DMS53 (cell line): ENCODE results near the gene PHLDA2.
A peak's percentile ranks its signal among the peaks of the same experiment; 100 is the strongest.

ENCODE experiments used
- DNase-seq: peaks from one replicate; lab custom pipeline; 2025; lab: John Stamatoyannopoulos, UW

Gene PHLDA2

GRCh38 chr11:2928605-2929530, at the start of gene PHLDA2:
PHLDA2 (minus strand) TSS chr11:2929420; CDS start chr11:2929364, 56 bp downstream.
- DNase-seq = peak; percentile 90

GRCh38 chr11:2977113-2977512, 47.9 kb upstream of the PHLDA2 start:
- no peak for DNase-seq

GRCh38 chr11:2976294-2977063, 47.3 kb upstream of the PHLDA2 start:
- no peak for DNase-seq

- peak; percentile 64 for DNase-seq
Measured at GRCh38 chr11:2975594-2975993, 46.4 kb upstream of the PHLDA2 start.

- no peak for DNase-seq
Measured at GRCh38 chr11:2974272-2974671, 45.1 kb upstream of the PHLDA2 start.

GRCh38 chr11:2968341-2968900, 39.2 kb upstream of the PHLDA2 start:
- no peak for DNase-seq

- no peak for DNase-seq
Measured at GRCh38 chr11:2964782-2965181, 35.6 kb upstream of the PHLDA2 start.

GRCh38 chr11:2963761-2964160, 34.5 kb upstream of the PHLDA2 start:
- DNase-seq = no peak

- DNase-seq = no peak
Measured at GRCh38 chr11:2963112-2963754, 34.0 kb upstream of the PHLDA2 start.

- DNase-seq = no peak
Measured at GRCh38 chr11:2961080-2961479, 31.9 kb upstream of the PHLDA2 start.

GRCh38 chr11:2960139-2960538, 30.9 kb upstream of the PHLDA2 start:
- DNase-seq = no peak

GRCh38 chr11:2958251-2958650, 29.0 kb upstream of the PHLDA2 start:
- DNase-seq = no peak

GRCh38 chr11:2955906-2956476, 26.8 kb upstream of the PHLDA2 start:
- no peak for DNase-seq

- no peak for DNase-seq
Measured at GRCh38 chr11:2954263-2954662, 25.0 kb upstream of the PHLDA2 start.

- DNase-seq = no peak
Measured at GRCh38 chr11:2952290-2952689, 23.1 kb upstream of the PHLDA2 start.

- no peak for DNase-seq
Measured at GRCh38 chr11:2951231-2952110, 22.3 kb upstream of the PHLDA2 start.

GRCh38 chr11:2950825-2951224, 21.6 kb upstream of the PHLDA2 start:
- no peak for DNase-seq

GRCh38 chr11:2949920-2950319, 20.7 kb upstream of the PHLDA2 start:
- DNase-seq = no peak

GRCh38 chr11:2947744-2948143, 18.5 kb upstream of the PHLDA2 start:
- no peak for DNase-seq

GRCh38 chr11:2945757-2946287, 16.6 kb upstream of the PHLDA2 start:
- DNase-seq = peak; percentile 19
